H1 (cell line): ENCODE measurements around the gene MYBPC3. TPM values are rescaled to one million over a fixed set of nuclear protein-coding genes. Genes with fewer than 3 reads are reported as not detected.

Experiments
- CTCF ChIA-PET: fragments of 300-600 bp; sonication (Branson Sonifier 250); formaldehyde crosslinking; loops from one replicate; lab custom pipeline; 2021; ENCODE audit not compliant: partially characterized antibody; lab: Charles Lee
- POLR2A ChIA-PET: fragments of 300-600 bp; sonication (Branson Sonifier 250); formaldehyde crosslinking; loops from one replicate; lab custom pipeline; 2021; ENCODE audit warnings: inconsistent platforms; ENCODE audit not compliant: partially characterized antibody; lab: Charles Lee
- DNase-seq, 2 experiments: peaks; one replicate each; pipeline versions ENCODE4 v3.0.0 to v3.0.0-alpha.2; 2010 to 2022; ENCODE audit warnings: low spot score in 2 of 2, low read depth in 1 of 2, mixed read lengths in 1 of 2
- FAIRE-seq: peaks from 2 replicates; lab custom pipeline; 2011; peaks lifted over from hg19 to GRCh38; lab: Jason Lieb, UNC
- H2AFZ ChIP-seq: 2 replicates; pipeline ENCODE4 v1.8.1; 2012; ENCODE audit warnings: low read length, inconsistent platforms
- H2AK5ac ChIP-seq: 2 replicates; pipeline ENCODE4 v1.6.1; 2013; ENCODE audit warnings: low read depth, low read length
- H2BK120ac ChIP-seq: replicated peaks from 2 replicates; pipeline ENCODE3; 2013; ENCODE audit warnings: low read depth, low read length, inconsistent platforms
- H2BK12ac ChIP-seq: 2 replicates; pipeline ENCODE4 v1.6.1; 2013; ENCODE audit warnings: low read depth, low read length
- H2BK15ac ChIP-seq: 2 replicates; pipeline ENCODE4 v1.6.1; 2013; ENCODE audit warnings: low read length
- H2BK20ac ChIP-seq: 2 replicates; pipeline ENCODE4 v1.6.1; 2013; ENCODE audit warnings: low read length
- H2BK5ac ChIP-seq: 2 replicates; pipeline ENCODE4 v1.6.1; 2013; ENCODE audit warnings: low read depth, low read length
- H3K14ac ChIP-seq: 2 replicates; pipeline ENCODE4 v1.6.1; 2013; ENCODE audit warnings: inconsistent platforms; ENCODE audit not compliant: insufficient read length
- H3K18ac ChIP-seq: 2 replicates; pipeline ENCODE4 v1.6.1; 2013; ENCODE audit warnings: low read length; ENCODE audit errors: extremely low read depth
- H3K23ac ChIP-seq: 2 replicates; pipeline ENCODE4 v1.6.1; 2013; ENCODE audit warnings: inconsistent platforms; ENCODE audit not compliant: insufficient read length
- H3K23me2 ChIP-seq: 2 replicates; pipeline ENCODE4 v1.6.1; 2013; ENCODE audit warnings: low read depth, low read length
- H3K27ac ChIP-seq: 2 replicates; pipeline ENCODE4 v1.6.1; 2011; ENCODE audit warnings: low read depth, low read length, inconsistent platforms
- H3K27me3 ChIP-seq, 4 experiments: replicated peaks in 1 of 4; 1 replicate in 1 of 4; 2 replicates in 3 of 4; pipeline versions ENCODE4 v1.6.1 to v1.8.1; 2011 to 2013; ENCODE audit warnings: low read length in 3 of 4, mild to moderate bottlenecking in 3 of 4, inconsistent platforms in 2 of 4, mixed read lengths in 2 of 4, moderate library complexity in 1 of 4; ENCODE audit not compliant: control insufficient read depth in 3 of 4, insufficient read depth in 3 of 4; ENCODE audit errors: extremely low read depth in 1 of 4
- H3K36me3 ChIP-seq, 4 experiments: 2 replicates each; pipeline versions ENCODE4 v1.6.1 to v1.8.1; 2011 to 2013; ENCODE audit warnings: mild to moderate bottlenecking in 4 of 4, low read length in 3 of 4, moderate library complexity in 2 of 4, control low read depth in 1 of 4, inconsistent platforms in 1 of 4; ENCODE audit not compliant: insufficient read depth in 4 of 4, control insufficient read depth in 2 of 4
- H3K4ac ChIP-seq: replicated peaks from 2 replicates; pipeline ENCODE3; 2013; ENCODE audit warnings: low read length, low read depth, mixed read lengths, inconsistent platforms; ENCODE audit not compliant: insufficient read length
- H3K4me1 ChIP-seq, 4 experiments: replicated peaks in 1 of 4; 1 replicate in 1 of 4; 2 replicates in 3 of 4; pipeline versions ENCODE4 v1.6.1 to v1.8.1; 2011 to 2013; ENCODE audit warnings: low read length in 3 of 4, inconsistent platforms in 2 of 4, mixed read lengths in 1 of 4; ENCODE audit not compliant: insufficient read depth in 4 of 4, control insufficient read depth in 3 of 4
- H3K4me2 ChIP-seq, 2 experiments: 2 replicates each; pipeline versions ENCODE4 v1.6.1 to v1.8.1; 2011 to 2013; ENCODE audit warnings: low read depth in 2 of 2, low read length in 2 of 2, control low read depth in 1 of 2, inconsistent platforms in 1 of 2, mild to moderate bottlenecking in 1 of 2; ENCODE audit not compliant: insufficient read depth in 1 of 2
- H3K4me3 ChIP-seq, 4 experiments: fragments of 200-600, 300-600 bp in 1 of 4; sonication (generic), shearing (Covaris generic), sonication (Bioruptor Twin) in 1 of 4; 2 replicates each; pipeline versions ENCODE4 v1.5.1 to v1.8.1; 2011 to 2016; ENCODE audit warnings: low read length in 4 of 4, low read depth in 3 of 4, control low read depth in 2 of 4, inconsistent platforms in 2 of 4, mild to moderate bottlenecking in 2 of 4, mixed read lengths in 1 of 4, moderate library complexity in 1 of 4; ENCODE audit not compliant: insufficient read depth in 2 of 4; ENCODE audit errors: extremely low read depth in 1 of 4
- H3K56ac ChIP-seq: replicated peaks from 2 replicates; pipeline ENCODE3; 2013; ENCODE audit warnings: low read depth, mild to moderate bottlenecking, mixed read lengths, low read length, inconsistent platforms; ENCODE audit not compliant: insufficient read length
- H3K79me1 ChIP-seq: 2 replicates; pipeline ENCODE4 v1.6.1; 2013; ENCODE audit warnings: low read depth, low read length, control low read depth
- H3K79me2 ChIP-seq, 2 experiments: 2 replicates each; pipeline versions ENCODE4 v1.6.1 to v1.8.1; 2012 to 2013; ENCODE audit warnings: low read length in 2 of 2, mild to moderate bottlenecking in 2 of 2, inconsistent platforms in 1 of 2; ENCODE audit not compliant: insufficient read depth in 2 of 2, control insufficient read depth in 1 of 2
- H3K9ac ChIP-seq, 4 experiments: replicated peaks in 1 of 4; 1 replicate in 1 of 4; 2 replicates in 3 of 4; pipeline versions ENCODE4 v1.6.1 to v1.8.1; 2011 to 2013; ENCODE audit warnings: low read depth in 3 of 4, low read length in 3 of 4, control low read depth in 2 of 4, mild to moderate bottlenecking in 2 of 4, moderate library complexity in 2 of 4, inconsistent platforms in 1 of 4; ENCODE audit errors: extremely low read depth in 1 of 4
- H3K9me3 ChIP-seq, 2 experiments: 2 replicates each; pipeline versions ENCODE4 v1.6.1 to v1.8.1; 2012 to 2013; ENCODE audit warnings: mild to moderate bottlenecking in 2 of 2, moderate library complexity in 2 of 2, control low read depth in 1 of 2, inconsistent platforms in 1 of 2, low read depth in 1 of 2, low read length in 1 of 2, mixed read lengths in 1 of 2; ENCODE audit not compliant: insufficient read depth in 2 of 2
- H4K20me1 ChIP-seq, 2 experiments: replicated peaks in 1 of 2; 2 replicates each; pipeline versions ENCODE3 to v1.8.1; 2011 to 2013; ENCODE audit warnings: inconsistent platforms in 2 of 2, low read length in 2 of 2, mild to moderate bottlenecking in 1 of 2; ENCODE audit not compliant: insufficient read depth in 2 of 2, control insufficient read depth in 1 of 2
- H4K5ac ChIP-seq: 2 replicates; pipeline ENCODE4 v1.6.1; 2013; ENCODE audit warnings: low read length, low read depth, mixed read lengths, inconsistent platforms; ENCODE audit not compliant: insufficient read length
- H4K8ac ChIP-seq: 2 replicates; pipeline ENCODE4 v1.8.0; 2013; ENCODE audit warnings: mild to moderate bottlenecking, moderate library complexity, low read length, inconsistent platforms; ENCODE audit not compliant: insufficient read depth; ENCODE audit errors: extremely low read depth
- H4K91ac ChIP-seq: replicated peaks from 2 replicates; pipeline ENCODE3; 2013; ENCODE audit warnings: low read length, mixed read lengths, inconsistent platforms; ENCODE audit not compliant: insufficient read length
- MAX ChIP-seq: IDR thresholded peaks from 2 replicates; pipeline ENCODE4 v1.6.1; 2012; ENCODE audit warnings: inconsistent platforms
- WGBS, 2 experiments: shearing (Covaris generic) in 1 of 2; methylation state at CpG; one replicate each; pipeline versions ENCODE4 v1.1.6 to v1.1.7; 2013 to 2015; ENCODE audit warnings: low lambda C conversion rate in 2 of 2, mixed read lengths in 2 of 2, inconsistent platforms in 1 of 2, low coverage in 1 of 2, missing lambda C conversion rate in 1 of 2; ENCODE audit not compliant: insufficient replicate concordance in 2 of 2, insufficient coverage in 1 of 2, insufficient read length in 1 of 2; ENCODE audit errors: extremely low coverage in 1 of 2, missing lambda C conversion rate in 1 of 2; 5-methylcytosine and 5-hydroxymethylcytosine counted together
- polyA plus RNA-seq, 7 experiments: library from polyadenylated mRNA; depleted of rRNA in 3 of 7; stranded (reverse) in 5 of 7; unstranded in 2 of 7; fragments of >200 nt in 5 of 7; fragments of 200-250 nt in 2 of 7; gene quantifications; 1 replicate in 5 of 7; 2 replicates in 1 of 7; 4 replicates in 1 of 7; pipeline versions ENCODE4 v1.2.1 to v1.2.3, GENCODE V29; 2011 to 2013; ENCODE audit warnings: missing spikeins in 2 of 7, mixed read lengths in 2 of 7
- total RNA-seq: library from RNA; stranded (reverse); fragmentation: NEBNext Ultra II Directional; extraction: Animal tissue kit (Norgen Biotek cat#: 25700); gene quantifications from 2 replicates; pipeline ENCODE4 v1.2.1, GENCODE V29; 2021

Gene MYBPC3
- total and polyA plus RNA-seq, 2 of the 8 experiments (the other 6 are each of a cell fraction or from before 2014, with no cell fraction given), result 0.05 TPM; not detected in 1

GRCh38 chr11:47359162-47359561 is 6.7 kb upstream of the MYBPC3 start:
- Histone ChIP-seq H4K91ac (no peak overlapping the region), H3K4me1 (no peaks in the 10 kb centered on the region; a peak in 2 of 7 replicates), H3K4me3 (no peak overlapping the region), H3K23me2 (peaks cover 16% of the 10 kb centered on the region), H2BK12ac (no peak overlapping the region), H3K14ac (no peak overlapping the region), H3K27me3 (no peaks in the 10 kb centered on the region), H3K4me2 (no peak overlapping the region), H2AK5ac (no peak overlapping the region), H4K5ac (no peak overlapping the region), H3K9ac (no peak overlapping the region), H3K27ac (no peak overlapping the region), H3K56ac (no peak overlapping the region), H2BK15ac (no peak overlapping the region), H3K79me1 (0 out of 2 replicates have a peak, but pooled peaks cover 2% of the 10 kb centered on the region), H3K9me3 (peaks cover 0 to 5% of the 10 kb centered on the region in 2 experiments; a peak in 1 of 4 replicates), H2BK5ac (no peak overlapping the region), H4K8ac (no peak overlapping the region), H3K18ac (no peak overlapping the region), H2BK120ac (no peak overlapping the region), H3K36me3 (no peaks in the 10 kb centered on the region; a peak in 1 of 8 replicates), H4K20me1 (peaks cover 0 to 12% of the 10 kb centered on the region in 2 experiments), H3K4ac (no peak overlapping the region), H3K79me2 (no peaks in the 10 kb centered on the region), H3K23ac (no peak overlapping the region), H2AFZ (no peak overlapping the region), H2BK20ac (no peak overlapping the region)
- FAIRE-seq (no peak), DNase-seq (no peak)
- no peak for TF ChIP-seq MAX
- ChIA-PET POLR2A (interaction anchor here (0.9 kb wide), 1 partner anchor 111 kb away, joined by 3 read pairs; the partner anchor contains the start of gene ACP2), CTCF (interaction anchor here (0.7 to 2.3 kb wide), 6 partner anchors 9 to 86 kb away, joined by 3 to 7 read pairs (median 3); no protein-coding TSS in a partner anchor)
- 93% methylated on average over 6 of the region's 7 CpGs; no CpG with 5 or more reads in 1 of the 2 experiments for WGBS, 2 experiments
